HG03108 (cell line): Measurements from ENCODE around the gene PRDX6.
"Not testable (repeated sequence)": the region's sequence is repeated elsewhere in the genome, so short reads cannot be mapped to it uniquely, and the experiment has no call there.

Experiments used
- ATAC-seq: cut with Tn5 transposase; IDR thresholded peaks from one replicate; pipeline ENCODE4 v1.9.1; 2021; ENCODE audit warnings: moderate library complexity; ENCODE audit not compliant: unreplicated experiment

Gene PRDX6

DNA sequence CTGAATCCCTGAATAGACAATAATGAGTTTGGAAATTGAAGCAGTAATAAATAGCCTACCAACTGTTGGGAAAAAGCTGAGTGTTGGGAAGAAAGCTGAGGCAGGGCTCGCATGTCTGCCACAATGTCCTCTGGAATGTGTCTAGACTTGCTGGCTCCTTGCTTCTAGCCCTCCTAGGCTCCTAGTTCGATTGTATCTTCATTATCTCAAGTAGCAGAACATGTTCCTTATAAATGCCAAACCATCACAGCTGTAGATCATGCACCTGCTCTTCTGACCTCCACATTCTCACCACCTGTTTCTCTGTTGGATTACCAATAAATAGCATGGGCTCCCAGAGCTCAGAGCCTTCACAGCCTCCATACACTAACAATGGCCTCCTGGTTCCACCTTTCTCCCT lies 12.9 kb upstream of the PRDX6 start:
- not testable (repeated sequence) for ATAC-seq

DNA sequence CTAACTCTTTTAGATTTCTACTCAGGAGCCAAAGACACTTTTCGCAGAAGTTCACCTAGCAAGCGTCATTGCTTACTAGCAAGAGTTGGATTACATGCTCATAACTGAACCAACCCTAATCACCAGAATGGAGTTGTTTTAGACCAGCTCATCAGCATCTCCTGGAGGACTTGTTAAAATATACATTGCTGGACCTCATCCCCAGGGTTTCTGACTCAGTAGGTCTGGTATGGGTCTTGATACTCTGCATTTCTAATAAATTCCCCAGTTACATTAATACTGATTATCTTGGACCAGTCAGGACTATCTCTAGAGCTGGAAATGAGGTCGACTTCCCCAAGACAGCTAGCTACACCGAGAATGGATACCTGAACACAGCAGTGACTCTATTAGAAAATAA lies 9.7 kb upstream of the PRDX6 start:
- no peak for ATAC-seq

DNA sequence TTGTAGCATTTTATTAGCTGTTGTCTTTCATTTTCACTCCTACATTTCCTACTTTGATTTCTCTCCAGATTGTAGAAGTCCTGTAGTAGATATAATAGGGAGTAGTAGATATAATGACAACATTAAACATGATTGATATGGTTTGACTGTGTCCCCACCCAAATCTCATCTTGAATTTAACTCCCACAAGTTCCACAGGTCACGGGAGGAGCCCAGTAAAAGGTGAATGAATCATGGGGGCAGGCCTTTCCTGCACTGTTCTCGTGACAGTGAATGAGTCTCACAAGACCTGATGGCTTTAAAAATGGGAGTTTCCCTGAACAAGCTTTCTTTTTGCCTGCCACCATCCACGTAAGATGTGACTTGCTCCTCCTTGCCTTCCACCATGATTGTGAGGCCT lies 7.5 kb upstream of the PRDX6 start:
- no peak for ATAC-seq

DNA sequence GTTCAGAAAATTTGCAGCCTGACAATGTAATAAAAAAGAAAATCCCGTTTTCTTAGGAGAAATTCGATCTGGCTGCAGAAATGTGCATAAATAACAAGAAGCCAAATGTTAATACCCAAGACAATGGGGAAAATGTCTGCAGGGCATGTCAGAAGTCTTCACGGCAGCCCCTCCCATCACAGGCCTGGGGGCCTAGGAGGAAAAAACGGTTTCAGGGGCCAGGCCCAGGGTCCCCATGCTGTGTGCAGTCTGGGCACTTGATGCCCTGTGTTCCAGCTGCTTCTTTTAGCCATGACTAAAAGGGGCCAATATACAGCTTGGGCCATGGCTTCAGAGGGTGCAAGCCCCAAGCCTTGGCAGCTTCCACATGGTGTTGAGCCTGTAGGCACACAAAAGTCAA lies 6.5 kb upstream of the PRDX6 start:
- ATAC-seq, result no peak

DNA sequence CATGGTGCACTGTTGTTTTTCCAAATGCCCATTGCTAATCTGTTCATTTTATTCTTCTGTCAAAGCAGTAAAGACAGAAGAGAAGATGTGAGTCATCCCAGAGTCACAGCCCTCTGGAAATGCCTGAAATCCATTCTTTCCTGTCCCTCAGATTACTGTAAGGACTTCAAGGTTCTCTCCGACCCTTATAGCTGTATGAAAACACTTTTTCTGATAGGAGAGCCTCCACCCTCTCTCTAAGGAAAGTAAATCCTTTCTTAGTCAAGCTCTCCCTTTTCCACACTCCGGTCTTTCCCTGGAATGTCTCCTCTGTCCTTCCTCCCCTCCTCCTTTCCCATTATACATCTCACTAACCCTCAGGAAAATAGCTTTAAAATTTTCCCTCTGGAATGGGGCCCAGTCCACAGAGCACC lies 3.5 kb upstream of the PRDX6 start:
- ATAC-seq, result no peak

DNA sequence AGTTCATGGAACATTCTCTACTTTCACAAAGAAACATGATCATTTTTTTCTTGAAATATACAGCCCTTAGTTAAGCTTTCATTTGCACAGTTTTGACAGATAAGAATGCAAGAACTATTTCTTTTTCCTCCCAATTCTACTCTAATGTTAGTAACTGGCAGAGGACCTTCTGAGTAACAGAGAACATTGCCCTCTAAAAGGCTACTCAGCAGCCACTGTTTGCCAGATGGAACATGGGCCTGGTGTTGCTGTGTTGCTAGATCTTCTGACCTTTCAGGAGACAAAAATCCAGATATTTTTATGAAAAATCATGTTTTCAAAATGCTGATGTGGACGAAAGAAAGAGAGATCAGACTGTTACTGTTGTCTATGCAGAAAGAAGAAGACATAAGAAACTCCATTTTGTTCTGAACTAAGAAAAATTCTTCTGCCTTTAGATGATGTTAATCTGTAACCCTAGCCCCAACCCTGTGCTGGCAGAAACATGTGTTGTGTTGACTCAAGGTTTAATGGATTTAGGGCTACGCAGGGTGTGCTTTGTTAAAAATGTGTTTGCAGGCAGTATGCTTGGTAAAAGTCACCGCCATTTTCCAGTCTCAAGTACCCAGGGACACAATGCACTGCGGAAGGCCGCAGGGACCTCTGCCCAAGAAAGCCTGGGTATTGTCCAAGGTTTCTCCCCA lies 2.9 kb upstream of the PRDX6 start:
- no peak for ATAC-seq

DNA sequence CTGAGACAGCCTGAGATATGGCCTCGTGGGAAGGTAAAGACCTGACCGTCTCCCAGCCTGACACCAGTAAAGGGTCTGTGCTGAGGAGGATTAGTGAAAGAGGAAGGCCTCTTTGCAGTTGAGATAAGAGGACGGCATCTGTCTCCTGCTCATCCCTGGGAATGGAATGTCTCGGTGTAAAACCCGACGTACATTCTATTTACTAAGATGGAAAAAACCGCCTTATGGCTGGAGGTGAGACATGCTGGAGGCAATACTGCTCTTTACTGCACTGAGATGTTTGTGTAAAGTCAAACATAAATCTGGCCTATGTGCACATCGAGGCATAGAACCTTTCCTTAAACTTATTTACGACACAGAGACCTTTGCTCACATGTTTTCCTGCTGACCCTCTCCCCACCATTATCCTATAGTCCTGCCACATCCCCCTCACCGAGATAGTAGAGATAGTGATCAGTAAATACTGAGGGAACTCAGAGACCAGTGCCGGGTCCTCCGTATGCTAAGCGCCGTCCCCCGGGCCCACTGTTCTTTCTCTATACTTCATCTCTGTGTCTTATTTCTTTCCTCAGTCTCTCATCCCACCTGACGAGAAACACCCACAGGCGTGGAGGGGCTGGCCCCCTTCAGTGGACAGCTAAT lies 2.2 kb upstream of the PRDX6 start:
- ATAC-seq, result not testable (repeated sequence)

DNA sequence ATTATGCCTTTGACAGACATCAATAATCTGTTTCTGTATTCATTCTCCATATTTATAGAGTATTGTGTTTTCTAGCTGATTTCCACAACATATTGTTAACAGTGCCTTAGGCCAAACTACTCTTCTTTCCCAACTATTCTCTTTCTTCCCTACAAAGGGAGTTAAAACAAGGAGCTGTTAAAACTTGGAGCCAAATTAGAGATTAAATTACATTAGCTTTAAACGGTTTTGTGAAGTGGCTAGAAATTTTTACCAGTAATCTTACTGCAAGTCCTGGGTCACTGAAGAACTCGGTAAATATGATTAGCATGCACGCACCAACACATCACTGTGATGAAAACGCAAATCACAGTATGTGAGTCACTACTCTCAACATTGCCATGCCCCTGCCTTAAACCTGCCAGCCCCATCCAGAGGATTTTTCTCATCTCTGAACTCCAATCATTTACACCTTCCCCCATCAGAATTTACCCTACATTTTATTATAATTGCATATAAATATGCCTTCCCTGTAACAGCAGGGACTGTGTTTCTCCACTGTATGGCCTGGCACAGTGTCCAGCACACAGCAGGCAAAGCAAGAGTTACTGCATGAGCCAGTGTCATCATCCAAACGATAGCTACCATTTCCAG lies 1.5 kb upstream of the PRDX6 start:
- ATAC-seq, result no peak

DNA sequence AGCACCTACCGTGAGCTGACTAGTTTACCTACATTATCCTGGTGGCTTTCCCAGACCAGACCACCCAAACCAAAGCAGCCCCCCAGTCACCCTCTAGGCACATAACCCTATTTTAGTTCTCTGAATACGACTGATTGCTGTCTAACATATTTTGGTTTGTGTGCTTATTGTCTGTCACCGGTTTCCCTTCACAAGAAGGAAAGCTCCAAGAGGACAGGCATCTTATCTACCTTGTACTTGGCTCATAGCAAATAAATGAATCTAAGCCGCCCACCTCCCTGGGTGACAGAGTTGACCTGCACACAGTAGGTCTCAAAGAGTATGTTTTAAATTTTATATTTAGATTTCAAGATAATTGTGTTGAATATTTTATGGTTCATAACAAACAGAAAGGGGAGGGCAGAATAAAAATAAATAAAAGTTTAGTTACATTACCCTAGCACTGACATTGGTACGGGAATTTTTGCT lies 904 bp upstream of the PRDX6 start:
- no peak for ATAC-seq

DNA sequence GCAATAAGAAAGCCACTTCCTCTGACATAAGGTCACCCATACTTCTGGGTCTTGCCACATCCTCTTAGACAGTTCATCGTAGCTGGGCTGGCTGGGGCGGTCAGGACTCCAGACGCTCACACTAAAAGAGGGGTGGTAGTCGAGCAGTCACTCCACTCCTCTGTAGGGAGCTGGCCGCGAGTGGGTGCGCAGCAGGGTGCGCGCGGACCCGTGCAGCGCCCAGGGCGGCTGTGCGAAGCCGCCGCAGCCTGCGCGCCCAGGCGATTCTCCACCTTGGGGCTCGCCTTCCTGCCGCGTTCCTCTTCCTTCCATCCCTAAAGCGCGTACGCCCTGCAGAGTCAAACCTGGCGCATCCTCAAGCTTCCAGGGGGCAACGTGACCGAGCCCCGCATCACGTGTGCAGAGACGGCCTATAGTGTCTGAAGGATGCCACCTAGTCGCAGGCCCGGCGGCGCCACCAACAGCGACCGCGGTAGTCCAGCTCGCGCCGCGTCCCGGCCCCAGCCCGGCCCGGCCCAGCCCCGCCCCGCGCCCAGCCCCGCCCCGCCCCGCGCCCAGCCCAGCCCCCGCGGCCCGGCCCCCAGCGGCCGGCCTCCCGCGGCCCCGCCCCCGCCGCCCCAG lies 360 bp upstream of the PRDX6 start:
- ATAC-seq, result peak; percentile 96

DNA sequence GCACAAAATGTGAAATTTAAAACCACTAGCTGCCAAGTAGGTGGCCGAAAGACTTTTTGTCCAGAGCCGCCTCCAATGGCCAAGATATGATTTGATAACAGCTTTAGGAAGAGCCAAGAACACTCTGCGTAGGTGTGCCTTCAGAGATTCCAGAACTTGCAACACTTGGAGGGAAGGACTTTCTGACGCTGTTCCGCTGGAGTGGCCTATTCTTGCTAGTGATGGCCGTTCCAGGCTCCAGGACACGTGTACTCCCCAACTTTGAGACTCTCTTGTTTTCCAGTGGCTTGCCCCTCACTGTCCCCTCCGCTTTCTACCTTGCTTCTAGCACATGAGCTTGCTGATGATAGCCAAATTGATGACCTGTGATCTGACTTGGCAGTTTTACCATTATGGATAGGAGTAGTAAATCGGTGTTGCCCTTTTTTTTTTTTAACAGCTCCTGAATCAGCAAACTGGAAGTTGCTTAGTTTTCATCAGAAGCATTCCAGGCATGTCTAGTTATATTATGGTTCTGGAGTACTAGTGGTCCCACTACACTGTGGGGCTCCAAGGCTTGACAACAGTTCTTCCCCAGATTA lies 1.0 kb downstream of the PRDX6 start:
- ATAC-seq, result no peak

DNA sequence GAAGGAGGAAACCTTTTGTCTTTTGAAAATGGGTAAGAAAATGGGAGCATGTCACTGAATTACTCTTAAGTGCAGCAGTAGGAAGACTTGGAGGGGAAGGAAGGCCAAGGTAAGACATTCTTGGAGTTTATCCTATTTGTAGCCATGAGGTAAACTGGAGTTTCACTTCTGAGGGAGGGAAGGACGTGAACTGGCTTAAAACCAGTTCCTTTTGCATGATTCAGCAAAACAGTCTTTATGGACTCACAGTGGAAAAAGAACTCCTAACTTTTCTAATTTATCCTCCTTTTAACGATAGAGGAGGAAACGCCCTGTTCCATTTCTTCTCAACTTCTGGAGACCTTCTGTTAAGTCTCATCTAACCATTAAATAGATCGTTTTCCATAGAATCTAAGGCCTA lies 2.5 kb downstream of the PRDX6 start:
- ATAC-seq, result no peak

DNA sequence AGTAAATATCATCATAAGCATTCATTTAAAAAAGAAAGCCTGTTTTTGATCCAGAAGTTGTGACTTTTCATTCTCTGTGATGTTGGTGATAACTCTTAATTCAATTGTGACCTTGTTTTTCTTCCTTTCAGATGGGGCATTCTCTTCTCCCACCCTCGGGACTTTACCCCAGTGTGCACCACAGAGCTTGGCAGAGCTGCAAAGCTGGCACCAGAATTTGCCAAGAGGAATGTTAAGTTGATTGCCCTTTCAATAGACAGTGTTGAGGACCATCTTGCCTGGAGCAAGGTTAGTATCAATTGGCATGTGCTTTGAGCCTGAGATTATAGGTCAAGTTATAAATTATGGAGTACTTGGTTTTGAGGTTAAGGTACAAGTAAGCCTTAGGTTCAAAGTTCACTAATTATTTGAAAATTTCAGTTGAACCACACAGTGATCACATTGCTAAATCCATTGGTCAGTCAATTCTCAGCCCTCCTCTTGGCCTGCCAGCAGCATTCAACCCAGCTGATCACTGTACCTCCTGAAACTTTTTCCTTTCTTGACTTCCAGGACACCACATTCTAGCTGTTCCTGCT lies 4.1 kb downstream of the PRDX6 start:
- no peak for ATAC-seq

DNA sequence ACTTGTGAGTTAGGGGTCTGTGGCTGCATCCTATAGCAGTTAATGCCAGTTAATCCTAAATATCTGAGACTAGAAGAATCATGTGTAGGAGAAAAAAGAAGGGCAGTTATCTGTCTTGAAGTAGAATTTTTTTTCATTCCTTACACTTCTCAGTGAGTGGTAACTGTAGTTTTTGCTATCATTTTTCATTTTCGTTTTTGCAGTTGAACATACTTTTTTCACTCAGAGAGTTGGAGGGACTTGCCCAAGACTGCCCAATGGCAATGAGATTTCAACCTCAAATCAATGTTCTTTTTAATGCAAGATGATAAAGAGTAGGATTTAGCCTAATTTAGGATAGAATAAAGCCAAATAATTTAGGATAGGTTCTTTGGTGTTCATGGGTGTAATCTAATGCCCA lies 5.5 kb downstream of the PRDX6 start:
- ATAC-seq, result no peak

DNA sequence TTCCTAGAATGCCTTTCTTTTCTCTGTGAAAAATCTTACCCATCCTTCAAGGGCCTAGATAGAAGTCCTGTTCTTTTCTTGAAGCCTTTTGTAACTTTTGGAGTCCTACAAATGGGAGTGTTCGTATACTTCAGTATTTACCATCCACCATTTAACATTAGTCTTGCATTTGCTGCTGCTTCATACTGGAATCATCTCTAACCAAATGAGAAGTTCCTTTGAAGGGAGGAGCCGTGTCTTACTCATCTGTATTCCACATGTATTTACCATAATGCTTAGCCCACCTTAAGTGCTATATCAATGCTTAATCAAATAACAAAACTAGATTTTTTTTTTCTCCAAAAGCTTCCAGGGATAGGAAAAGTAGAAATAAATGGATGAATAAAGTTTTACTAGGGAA lies 7.1 kb downstream of the PRDX6 start:
- ATAC-seq, result no peak

DNA sequence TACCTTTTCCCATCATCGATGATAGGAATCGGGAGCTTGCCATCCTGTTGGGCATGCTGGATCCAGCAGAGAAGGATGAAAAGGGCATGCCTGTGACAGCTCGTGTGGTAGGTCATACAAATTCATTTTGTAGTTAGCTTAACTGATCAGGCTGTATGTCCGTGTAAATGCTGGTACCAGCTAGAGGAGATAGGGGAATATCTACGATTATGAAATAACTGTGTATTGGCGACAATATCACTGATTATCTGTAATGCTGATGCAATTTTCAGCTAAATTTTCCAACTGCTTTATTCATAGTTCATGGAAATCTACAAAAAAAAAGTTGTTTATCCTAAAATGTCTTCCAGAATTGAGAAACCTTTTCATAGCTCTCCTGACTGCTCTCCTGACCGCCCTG lies 8.3 kb downstream of the PRDX6 start:
- no peak for ATAC-seq

DNA sequence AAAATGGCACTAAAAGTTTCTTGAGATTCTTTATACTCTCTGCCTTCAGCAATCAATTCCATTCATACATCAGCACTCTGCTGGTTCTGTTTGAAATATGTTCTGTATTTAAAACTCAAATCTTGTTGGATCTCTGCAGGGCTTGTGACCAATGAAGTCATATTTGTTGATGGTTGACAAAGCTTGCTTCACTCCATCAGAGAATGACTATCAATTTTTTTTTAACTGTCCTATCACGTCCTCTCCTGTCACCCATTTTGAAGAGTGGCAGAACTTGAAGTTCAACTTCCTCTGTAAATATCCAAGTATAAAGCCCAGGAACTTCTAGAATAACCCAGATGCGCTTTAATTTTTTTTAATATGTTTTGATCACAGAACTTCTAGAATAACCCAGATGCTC lies 10.9 kb downstream of the PRDX6 start:
- ATAC-seq, result no peak

DNA sequence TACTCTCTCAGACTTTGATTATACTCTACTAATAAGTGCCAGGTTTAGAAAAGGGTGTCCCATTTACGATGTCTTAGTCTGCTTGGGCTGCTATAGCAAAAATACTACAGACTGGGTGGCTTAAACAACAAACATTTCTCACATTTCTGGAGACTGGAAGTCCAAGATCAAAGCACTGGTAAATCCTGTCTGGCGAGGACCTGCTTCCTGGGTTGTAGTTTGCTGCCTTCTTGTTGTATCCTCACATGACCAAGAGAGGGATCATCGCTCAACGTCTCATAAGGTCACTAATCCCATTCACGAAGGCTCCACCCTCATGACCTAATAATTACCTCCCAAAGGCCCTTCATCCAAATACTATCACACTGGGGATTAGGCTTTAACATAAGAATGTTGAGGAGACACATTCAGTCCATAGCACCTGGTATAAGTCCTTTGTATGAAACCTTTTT lies 12.0 kb downstream of the PRDX6 start:
- no peak for ATAC-seq

DNA sequence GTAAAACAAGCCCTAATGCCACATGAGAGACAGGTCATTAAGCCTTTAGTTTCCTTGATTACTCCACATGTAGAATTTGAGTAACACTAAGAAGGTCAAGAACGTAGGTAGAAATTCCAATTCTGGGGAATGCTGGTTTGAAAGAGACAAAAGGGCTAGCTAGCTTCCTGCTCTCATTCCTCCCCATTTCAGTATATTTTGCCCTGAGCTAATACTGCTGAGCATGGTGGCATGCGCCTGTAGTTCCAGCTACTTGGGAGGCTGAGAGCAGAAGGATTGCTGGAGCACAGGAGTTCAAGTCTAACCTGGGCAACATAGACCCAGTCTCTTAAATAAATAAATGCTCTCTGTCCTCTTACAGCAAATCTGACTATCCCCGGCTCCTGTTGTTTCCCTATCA lies 12.8 kb downstream of the PRDX6 start:
- ATAC-seq, result no peak

DNA sequence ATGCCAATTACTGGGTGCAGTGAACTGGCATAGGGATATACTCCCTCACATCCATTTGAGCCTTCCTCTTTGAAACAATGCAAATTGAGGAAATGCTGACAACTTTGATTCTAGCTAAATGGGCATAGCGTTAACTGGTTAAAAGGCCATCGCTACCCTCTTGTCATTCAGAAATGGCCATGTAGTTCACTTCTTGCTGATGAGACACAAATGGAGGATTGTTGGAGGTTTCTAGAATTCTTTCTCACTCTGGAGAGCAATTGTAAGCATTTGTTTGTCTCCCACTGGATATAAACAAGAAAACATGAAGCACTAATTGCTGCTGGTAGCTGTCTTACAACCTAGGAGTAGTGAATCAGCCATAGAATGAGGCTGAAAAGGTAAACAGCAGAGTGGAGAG lies 14.4 kb downstream of the PRDX6 start:
- ATAC-seq, result no peak

DNA sequence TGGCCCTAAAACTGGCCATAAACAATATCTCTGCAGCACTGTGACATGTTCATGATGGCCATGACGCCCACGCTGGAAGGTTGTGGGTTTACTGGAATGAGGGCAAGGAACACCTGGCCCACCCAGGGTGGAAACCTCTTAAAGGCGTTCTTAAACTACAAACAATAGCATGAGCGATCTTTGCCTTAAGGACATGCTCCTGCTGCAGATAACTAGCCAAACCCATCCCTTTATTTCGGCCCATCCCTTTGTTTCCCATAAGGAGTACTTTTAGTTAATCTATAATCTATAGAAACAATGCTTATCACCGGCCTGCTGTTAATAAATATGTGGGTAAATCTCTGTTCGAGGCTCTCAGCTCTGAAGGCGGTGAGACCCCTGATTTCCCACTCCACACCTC lies 16.0 kb downstream of the PRDX6 start:
- ATAC-seq, result not testable (repeated sequence)
